GM12873 (cell line): ENCODE results near the gene EMX2.

Experiments
- TF ChIP-seq, protein P1 (sequence below): IDR thresholded peaks from 2 replicates; pipeline ENCODE4 v1.5.1; 2012; ENCODE audit warnings: low read depth, mild to moderate bottlenecking, moderate library complexity, low read length, control low read depth; ENCODE audit not compliant: insufficient read depth; ENCODE audit errors: missing control alignments

EMX2 gene

DNA sequence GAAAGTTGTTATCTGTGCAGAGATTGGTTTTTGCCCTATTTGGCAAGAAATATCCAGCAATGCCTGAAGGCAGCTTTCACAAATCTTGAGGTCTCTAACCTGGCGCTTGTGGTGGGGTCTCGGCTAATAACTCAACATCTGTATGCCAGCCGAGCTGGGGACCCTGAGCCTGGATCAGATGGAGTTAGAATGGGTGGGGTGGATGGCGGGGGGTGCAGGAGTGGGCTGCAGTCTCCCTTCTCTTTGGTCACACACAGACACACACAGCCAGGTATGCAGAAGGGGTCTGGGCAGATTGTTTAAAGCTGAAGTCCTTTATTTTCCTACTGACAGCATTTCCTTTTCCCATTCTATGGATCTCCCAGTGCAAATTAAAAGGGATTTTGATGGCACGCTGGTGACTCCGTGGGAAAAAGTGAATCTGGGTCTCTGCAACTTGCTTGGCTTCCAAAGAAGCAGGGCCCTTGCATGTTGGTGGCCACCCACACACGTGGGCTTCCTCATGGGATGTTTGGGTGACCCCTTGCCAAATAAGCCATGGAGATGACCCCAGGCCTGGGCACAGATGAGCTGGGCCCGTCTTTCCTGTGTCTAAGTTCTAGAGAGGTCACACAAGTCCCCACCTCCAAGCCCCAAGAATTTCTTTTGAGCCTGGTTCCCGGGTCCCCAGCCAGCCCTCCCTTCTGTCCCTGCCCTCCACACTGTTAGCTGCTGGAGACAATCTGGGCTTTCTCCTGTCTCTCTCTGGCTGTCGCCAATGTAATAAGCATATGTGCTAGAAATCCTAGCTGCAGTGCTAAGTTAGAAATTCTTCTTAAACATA is 39.9 kb upstream of the EMX2 start:
- TF ChIP-seq, protein P1, sequence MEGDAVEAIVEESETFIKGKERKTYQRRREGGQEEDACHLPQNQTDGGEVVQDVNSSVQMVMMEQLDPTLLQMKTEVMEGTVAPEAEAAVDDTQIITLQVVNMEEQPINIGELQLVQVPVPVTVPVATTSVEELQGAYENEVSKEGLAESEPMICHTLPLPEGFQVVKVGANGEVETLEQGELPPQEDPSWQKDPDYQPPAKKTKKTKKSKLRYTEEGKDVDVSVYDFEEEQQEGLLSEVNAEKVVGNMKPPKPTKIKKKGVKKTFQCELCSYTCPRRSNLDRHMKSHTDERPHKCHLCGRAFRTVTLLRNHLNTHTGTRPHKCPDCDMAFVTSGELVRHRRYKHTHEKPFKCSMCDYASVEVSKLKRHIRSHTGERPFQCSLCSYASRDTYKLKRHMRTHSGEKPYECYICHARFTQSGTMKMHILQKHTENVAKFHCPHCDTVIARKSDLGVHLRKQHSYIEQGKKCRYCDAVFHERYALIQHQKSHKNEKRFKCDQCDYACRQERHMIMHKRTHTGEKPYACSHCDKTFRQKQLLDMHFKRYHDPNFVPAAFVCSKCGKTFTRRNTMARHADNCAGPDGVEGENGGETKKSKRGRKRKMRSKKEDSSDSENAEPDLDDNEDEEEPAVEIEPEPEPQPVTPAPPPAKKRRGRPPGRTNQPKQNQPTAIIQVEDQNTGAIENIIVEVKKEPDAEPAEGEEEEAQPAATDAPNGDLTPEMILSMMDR: no peak

DNA sequence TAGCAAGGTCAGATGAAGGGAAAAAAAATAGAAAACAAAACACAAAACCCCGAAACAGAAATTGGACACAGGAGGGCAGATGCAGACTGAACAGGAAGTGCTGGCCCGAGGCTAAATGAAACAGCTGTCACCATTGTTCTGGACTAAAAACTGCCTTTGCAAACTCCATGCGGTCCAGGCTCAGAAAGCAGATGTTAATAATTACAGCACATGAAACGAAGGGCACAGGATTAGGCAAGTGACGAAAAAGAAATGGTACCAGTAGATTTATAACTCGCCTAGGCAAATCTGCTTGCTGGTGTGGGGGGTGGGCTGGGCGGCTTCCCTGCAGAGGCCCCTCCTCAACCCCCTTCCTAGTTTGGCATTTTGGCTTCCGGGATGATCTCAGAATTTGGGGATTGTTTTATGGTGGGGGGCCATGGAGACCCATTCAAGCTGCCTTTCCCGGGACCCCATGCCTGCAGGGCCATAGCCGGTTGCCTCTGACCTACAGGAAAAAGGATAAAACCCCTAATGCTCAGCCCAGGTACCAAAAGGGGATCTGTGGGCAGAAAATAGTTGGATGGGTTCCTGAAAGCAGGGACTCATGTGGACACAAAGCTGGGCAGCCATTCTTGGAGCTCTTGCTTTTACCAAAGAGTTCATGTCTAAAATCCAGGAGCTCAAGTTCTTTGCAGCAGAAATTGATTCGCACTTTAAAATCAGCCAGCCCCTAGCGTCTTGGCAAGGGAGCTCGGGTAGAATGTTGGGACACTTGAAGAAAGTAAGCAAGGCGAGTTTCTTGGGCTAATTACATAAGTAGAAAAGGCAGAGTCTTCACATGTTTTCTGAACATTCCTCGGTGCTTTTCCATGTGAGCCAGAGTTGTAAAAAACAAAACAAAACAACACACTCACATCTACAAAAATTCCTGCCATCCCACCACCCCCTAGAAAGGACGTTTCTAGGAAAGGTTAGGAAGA is 39.0 kb upstream of the EMX2 start:
- TF ChIP-seq, protein P1: no peak

DNA sequence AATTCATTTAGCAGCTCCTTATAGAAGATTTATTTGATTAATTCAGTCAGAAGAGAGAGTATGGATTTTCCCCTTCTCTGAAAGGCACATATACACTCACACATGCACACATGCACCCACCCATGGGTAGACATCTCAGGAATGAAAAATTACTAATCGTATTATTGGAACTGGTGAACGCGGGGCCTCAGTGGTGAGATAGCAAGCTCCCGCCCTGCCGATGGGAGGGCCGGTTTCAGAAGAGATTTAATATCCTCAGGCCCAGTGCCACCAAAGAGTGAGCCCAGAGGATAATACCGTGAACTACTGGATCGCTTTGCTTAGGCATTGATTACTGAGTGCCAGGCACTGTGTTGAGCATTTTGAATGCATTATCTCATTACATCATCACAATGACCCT is 38.0 kb upstream of the EMX2 start:
- TF ChIP-seq, protein P1: no peak

DNA sequence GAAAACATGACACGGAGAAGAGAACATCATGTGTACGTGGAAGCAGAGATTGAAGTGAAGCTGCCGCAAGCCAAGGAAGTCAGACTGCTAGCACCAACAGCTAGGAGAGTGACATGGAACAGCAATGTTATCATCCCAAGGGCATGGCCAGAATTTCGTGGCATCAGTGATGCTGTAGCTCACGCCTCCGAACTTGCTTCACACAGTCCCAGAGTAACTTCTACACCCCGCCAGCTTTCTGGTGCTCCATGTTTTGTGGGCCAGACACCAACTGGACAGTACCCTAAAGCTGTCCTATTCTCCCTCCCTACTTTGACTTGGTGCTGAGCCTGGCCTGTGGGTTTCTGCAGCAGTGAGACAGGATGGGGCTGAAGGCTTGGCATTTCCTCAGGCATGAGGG is 33.0 kb upstream of the EMX2 start:
- TF ChIP-seq, protein P1: no peak

DNA sequence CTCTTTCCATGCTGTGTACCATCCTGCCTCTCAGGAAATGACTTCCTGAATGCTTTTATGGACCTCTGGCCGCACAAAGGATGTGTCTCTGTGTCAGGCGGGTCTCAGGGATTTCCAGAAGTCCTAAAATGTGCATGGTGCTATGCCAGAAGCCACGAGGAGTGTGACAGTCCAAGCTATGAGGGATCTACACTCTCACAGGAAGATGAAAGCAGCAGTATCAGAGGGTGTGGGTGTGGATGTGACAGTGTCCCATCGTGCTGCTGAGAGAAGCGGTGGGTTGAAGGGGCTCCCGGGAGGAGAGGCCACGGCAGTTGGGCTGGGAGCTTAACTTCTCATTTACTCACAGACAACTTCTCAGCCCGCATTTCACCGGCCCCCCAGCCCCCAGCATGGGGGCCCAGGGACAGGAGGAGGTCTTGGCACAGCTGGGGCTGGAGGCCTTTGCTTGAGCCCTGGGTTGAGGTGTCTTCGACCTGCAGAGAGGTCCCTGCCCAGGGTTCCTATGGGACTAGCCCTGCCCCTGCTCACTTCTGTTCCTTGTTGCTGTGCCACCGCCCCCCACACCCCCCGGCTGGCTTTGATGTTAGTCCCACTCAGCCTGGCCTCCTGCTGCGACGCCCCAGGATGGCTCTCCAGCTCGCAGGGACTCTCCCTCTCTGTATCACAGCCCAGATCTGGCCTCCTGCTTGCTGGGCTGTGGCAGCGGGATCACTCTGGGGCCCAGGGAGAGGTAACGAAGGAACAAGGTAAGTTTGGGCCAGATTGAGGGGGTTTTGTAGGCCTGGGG is 30.8 kb upstream of the EMX2 start:
- TF ChIP-seq, protein P1: no peak

DNA sequence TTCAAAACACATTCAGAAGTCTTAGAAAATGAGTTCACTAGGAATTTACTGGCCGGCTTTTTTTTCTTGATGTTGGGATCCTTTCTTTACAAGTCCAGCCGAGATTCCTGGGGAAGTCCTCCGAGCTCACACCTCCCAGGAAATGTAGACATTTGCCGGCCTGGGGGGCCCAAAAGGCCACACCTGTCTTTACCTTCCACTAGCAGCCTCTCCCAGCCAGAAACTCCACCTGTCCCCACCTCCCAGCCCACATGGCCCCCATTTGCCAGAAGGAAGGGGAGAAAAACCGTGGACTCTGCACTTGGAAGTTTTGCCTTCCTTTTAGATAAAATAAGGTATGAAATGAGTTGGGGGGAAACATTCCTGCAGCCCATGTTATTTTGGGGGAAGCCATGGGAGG is 27.6 kb upstream of the EMX2 start:
- TF ChIP-seq, protein P1: no peak

DNA sequence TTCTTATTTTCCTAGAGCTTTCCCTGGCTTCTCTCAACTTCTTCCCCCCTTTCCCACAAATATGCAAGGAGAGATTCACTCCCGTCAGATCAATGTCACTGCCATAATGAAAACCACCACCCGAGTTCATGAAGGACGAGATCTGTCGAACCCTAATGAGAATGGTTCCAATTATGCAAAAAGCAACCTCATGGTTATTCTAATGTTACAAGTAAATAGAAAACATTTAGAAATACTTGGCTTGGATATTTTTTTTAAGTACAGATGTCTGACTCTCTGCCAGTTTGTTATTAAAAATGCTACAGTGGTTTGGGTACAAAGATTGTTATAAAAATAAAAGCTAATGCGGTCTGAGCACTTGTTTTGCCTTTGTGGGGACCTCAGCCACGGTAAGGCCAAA is 25.9 kb upstream of the EMX2 start:
- TF ChIP-seq, protein P1: no peak
